LNCAP (cell line): ENCODE measurements around the gene ZFR.

ENCODE experiments used
- TF ChIP-seq, protein P1 (sequence below): fragments of 450-650 bp; IDR thresholded peaks from 2 replicates; pipeline ENCODE4 v1.5.1; 2017; ENCODE audit warnings: mild to moderate bottlenecking

Gene ZFR

DNA sequence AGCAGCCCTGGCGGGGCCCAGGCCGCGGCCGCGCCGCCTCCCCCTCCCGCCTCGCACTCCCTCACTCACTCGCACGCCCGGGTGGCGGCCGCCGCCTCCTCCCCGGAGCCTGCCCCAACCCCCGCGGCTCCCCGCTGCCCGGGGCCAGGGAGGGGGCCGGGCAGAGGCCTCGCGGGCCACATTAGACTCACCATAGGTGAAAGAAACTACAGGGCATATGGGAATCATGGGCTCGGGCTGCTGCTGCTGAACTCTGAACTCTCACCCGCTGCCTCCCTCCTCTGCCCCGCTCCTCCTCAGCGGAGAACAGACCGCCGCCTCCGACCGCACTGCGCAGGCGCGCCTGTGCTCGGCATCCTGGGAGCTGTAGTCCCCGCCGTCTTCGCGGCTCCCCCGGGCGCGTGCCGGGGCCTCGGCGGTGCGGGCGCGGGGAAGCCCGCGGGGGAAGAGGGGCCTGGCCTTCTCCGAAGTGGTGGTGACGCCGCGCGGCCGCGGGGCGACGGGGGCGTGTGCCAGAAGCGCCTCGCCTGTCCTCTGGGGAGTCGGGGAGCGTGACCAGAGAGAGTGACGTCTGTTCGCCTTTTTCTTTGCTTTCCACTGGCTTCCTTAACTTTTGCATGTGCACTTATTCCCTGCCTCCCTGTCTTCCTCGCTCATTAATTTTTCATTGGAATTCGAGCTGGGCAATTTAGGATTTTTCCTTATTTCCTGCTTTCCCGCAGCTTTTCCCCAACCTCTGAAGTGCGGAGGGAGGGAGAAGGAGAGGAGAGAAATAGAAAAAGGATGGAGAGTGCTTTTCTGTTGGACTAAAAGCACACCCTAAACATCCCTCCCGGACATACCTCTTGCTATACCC is at the start of gene ZFR:
Gene ZFR (minus strand): TSS at position 310 of the 856 bp plus-strand sequence. CDS start 82 bp downstream, at position 228.
- TF ChIP-seq, protein P1, sequence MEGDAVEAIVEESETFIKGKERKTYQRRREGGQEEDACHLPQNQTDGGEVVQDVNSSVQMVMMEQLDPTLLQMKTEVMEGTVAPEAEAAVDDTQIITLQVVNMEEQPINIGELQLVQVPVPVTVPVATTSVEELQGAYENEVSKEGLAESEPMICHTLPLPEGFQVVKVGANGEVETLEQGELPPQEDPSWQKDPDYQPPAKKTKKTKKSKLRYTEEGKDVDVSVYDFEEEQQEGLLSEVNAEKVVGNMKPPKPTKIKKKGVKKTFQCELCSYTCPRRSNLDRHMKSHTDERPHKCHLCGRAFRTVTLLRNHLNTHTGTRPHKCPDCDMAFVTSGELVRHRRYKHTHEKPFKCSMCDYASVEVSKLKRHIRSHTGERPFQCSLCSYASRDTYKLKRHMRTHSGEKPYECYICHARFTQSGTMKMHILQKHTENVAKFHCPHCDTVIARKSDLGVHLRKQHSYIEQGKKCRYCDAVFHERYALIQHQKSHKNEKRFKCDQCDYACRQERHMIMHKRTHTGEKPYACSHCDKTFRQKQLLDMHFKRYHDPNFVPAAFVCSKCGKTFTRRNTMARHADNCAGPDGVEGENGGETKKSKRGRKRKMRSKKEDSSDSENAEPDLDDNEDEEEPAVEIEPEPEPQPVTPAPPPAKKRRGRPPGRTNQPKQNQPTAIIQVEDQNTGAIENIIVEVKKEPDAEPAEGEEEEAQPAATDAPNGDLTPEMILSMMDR = no peak

DNA sequence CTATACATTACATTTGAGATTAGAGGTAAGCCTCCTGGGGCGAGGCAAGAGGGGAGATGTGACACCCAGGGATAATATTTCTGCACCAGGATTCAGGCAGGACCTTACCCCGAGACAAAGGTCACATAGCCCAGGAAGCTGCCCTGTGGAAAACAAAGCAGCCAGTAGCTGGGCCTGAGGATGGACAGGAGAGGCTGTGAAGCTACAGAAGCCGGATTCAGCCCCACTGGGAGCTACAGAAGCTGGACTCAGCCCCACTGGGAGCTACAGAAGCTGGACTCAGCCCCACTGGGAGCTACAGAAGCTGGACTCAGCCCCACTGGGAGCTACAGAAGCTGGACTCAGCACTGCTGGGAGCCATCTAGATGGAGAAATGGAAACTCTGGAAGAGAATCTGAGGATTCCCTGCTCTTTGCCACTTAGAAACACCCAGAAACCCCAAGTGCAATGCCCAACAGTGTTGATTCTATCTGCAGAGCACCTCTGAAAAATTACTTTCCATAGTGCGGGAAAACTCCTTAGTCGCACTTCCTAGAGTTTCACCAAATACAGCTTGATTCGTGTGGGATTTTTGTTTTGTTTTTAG is 46.5 kb upstream of the ZFR start:
- TF ChIP-seq, protein P1 = no peak

DNA sequence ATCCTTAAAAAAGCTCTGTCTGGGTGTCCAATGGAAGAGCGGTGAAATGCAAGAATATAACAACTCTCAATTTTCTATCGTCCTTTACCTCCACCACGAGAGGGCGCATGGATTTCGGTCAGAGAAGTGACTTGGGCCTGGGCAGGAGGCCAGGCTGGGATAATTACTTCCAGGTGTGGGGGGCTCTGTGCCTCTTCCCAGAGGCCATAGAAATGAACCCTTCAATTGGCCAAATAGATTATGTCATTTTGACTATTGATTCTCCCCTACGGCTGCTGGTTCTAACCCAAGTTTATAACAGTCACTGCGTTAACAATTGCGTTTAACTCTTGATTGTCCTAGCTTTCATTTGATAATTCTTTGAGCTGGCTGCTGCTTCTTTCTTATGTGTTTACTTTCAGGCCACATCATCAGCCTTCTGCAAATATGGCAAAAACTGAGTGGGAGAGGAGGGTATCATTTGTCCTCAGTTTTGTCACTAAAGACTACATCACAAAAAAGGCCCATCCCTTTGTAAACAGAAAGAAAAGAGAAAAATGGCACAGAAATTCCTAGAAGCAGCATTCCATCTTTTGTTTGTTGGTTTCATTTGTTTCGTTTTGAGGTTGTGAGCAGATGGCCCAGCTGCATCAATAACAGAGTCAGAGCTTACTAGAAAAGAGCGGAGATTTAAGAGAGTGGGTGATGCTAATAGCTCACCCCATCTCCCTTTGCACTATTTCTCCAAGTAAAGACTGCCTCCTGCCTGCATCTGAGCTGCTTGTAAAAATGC is 45.4 kb upstream of the ZFR start:
- TF ChIP-seq, protein P1 = peak; percentile 72

DNA sequence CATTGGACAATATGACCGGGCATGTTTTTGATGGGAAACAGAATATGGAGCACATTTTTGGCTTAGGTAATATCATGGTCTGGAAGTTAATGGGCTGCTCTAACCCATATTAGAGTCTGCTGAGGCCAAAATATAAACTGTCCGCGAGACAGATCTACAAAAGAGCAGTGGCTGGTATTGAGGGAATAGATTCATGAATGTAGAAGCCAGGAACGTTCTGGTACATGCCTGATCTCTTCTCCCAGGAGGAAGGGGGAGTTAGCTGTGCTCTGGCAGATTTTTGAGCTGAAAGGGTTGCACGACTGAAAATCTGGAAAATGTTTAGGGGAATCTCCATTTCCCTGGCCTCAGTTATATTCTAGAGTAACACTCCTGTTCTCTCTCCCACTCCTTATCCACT is 42.9 kb upstream of the ZFR start:
- TF ChIP-seq, protein P1 = no peak

DNA sequence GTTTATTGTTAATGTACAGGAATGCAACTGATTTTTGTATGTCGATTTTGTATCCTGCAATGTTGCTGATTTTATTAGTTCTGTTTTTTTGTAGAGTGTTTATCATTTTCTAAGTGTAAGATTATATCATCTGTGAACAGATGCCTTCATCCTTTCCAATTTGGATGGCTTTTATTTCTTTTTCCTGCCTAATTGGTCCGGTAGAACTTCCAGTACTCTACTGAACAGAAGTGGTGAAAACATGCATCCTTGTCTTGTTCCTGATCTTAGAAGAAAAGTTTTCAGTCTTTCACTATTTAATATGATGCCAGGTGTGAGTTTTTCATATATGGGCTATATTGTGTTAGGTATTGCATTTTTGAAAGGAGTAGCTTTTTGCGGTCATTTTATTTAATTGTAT is 42.5 kb upstream of the ZFR start:
- TF ChIP-seq, protein P1 = no peak

DNA sequence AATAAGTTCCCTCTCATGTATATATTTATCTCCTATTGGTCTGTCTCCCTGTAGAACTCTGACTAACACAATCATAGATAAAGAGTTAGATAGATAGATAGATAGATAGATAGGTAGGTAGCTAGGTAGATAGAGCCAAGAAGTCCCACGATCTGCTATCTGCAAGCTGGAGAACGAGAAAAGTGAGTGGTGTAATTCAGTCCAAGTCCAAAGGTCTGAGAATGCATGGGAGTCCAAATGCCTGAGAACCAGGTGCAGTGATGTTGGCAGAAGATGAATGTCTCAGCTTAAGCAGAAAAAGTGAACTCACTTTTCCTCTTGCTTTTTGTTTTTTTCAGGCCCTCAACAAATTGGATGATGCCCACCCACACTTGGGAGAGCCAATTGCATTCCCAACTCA is 37.7 kb upstream of the ZFR start:
- TF ChIP-seq, protein P1 = no peak

DNA sequence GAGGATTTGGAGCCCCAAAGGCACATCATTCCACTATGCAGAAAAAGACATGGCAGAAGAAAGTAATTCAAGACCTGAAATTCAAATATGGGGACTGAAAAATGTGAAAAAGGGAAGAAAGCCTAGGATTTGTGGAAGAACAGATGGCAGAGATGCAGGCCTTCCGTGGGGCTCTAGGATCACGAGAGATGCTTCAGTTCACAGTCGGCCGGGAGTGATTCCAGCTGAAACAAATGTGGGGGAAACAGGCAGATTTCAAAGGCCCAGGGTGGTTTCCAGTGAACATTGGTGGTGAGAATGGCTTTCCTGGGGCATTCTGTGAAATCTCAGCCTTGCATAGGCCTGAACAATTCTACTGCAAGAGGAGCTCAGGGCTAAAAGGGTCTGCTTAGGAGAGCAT is 34.6 kb upstream of the ZFR start:
- TF ChIP-seq, protein P1 = no peak
